ENCODE data around the gene SLC4A8.
"Not testable (repeated sequence)": the region's sequence is repeated elsewhere in the genome, so short reads cannot be mapped to it uniquely, and the experiment has no call there.

SLC4A8 gene

DNA sequence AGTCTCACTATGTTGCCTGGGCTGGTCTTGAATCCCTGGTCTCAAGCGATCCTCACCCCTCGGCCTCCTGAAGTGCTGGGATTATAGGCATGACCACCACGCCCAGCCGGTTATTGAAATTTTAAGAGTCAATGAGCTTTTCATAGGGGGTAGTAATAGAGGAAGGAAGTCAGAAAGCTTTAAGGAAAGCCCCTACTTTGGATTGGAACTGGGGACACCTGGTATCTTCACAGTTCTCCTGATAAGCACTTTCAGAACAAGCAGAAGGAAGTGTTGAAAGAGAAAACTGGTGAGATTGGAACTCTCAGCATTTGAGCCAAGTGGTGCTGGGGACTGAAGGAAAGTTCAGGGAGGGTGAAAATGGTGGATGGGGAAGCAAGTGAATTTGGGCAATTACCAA, 5.1 kb downstream of the SLC4A8 start:
- DNase-seq (ENCODE audit: low read depth) = no peak

DNA sequence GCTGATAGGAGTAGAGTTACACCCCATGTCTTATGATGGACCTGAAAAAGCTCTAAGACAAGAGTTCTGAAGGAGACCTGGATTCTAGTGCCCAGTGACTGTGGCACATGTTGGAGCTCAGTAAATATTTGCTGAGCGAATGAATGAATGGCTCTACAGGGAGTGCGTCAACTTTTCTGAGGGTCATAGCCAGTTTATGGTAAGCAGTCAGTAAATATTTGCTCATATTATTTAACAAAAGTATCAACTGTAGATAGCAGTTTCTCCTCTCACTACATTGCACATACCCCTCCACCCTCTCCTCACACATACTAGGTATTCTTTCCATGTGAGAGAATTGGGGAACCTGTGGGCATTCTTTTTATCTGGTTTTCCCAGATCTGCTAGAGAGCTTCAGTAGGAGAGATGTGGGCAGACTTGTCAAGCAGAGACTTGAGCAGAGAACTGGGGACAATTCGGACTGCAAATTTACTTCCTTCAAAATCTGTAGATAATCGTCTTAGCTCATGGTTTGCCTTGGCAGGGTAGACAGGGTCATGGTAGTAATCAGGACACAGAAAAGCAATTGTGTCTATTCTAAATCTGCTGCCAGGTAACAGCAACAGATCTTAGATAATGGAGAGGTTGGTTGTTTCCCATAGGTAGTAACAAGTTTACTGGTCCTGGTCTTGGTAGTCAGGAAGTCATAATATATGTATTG, 5.7 kb downstream of the SLC4A8 start:
- no peak for DNase-seq (ENCODE audit: low read depth)

DNA sequence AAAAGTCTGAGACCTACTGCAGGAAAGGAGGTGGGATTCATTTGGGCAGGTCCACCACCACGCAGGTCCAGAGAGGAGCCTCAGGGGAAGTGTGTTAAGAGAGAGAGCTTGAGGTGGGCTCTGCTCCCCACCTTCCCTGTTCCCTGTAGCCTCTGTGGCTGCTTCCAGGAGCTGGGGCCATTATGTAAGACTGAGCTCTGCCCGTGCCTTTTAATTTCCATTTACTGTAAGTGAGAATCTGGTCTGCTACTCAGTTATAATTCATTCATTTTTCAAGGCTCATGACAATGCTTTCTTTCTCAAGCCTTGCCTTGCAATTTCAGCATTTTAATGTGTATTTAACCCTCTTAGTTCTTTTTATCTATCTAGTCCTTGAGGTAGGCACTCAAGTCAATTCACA, 8.3 kb downstream of the SLC4A8 start:
- DNase-seq (ENCODE audit: low read depth) = no peak

DNA sequence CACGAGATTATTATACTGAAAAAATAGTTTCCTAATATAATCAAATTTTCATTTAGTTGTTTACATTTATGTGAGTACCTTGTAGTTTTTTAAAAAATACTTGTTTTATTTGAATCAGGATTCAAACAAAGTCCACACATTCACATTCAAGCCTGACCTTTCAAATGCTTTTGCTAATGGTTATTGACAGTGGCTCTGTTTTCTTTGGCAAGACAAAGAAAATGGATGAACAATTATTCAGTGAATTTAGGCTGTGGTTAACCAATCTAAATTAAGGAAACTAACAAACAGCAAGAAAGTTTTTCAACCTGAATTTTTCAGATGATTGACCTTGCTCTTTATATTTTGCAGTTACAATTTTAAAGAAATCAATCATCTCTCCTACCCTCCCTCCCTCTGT, 9.7 kb downstream of the SLC4A8 start:
- DNase-seq (ENCODE audit: low read depth) = no peak

DNA sequence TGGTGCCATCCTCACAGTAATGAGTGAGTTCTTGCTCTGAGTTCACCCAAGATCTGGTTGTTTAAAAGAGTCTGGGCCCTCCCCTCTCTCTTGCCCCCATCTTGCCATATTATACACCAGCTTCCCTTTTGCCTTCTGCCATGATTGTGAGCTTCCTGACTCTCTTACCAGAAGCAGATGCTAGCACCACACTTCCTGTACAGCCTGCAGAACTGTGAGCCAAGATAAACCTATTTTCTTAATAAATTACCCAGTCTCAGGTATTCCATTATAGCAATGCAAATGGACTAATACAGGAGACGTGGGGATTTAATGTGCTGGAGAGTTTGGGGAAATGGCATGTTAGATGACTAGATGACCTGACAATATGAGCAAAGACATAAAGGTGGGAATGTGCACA, 12.8 kb downstream of the SLC4A8 start:
- DNase-seq (ENCODE audit: low read depth) = no peak

DNA sequence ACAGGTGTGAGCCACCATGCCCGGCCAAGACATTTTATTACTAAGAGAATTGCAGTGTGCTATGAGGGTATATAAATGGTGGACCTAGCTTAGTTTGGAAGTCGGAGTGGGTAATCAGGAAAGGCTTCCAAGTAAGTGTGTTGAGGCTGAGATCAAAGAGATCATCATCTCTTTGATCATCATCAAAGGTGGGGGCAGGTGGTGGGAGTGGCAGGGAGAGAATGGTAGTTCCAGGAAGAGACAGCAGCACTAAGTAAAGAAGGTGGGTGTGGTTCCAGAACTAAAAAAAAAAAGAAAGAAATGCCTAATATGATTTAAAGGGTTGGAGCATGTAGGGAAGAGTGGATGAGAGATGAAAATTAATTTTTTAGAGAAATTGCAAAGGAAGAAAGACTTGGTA, 14.7 kb downstream of the SLC4A8 start:
- DNase-seq (ENCODE audit: low read depth) = no peak

DNA sequence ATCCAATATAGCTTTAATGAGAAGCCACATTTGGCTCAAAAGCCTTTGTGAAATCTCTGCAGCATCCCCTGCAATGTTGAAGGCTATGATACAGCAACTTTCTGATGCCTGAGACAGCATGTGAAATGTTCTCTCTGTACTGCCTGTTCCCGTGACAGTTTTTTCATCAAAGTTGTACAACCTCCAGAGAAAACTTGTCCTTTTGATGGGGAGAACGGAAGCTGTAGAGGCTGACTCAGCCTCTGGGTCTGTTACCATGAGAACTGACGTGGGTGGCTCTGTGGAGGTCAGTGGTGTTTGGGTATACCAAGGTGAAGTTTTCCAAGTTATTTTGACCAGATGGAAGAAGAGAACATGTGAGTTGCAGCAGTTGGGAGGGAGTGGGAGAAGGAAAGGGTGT, 17.0 kb downstream of the SLC4A8 start:
- DNase-seq (ENCODE audit: low read depth) = no peak

DNA sequence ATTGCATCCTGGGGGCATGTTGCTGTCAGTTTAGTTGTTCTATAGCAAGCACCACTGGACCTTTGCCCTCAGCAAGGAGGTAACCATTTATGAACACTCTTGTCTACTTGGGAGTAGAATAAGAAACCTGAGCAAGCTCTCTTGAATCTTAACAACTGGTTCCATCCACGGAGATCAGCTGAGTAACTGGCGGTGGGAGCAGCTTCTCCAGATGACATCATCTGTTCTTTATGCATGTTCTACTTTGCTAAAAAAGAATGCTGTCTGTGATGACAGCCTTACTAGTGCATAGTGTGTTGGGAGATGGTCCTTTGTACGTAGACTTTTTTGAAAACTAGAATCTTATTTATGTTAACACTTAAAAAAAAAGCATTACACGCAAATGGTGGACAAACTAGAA, 17.7 kb downstream of the SLC4A8 start:
- DNase-seq (ENCODE audit: low read depth) = no peak

DNA sequence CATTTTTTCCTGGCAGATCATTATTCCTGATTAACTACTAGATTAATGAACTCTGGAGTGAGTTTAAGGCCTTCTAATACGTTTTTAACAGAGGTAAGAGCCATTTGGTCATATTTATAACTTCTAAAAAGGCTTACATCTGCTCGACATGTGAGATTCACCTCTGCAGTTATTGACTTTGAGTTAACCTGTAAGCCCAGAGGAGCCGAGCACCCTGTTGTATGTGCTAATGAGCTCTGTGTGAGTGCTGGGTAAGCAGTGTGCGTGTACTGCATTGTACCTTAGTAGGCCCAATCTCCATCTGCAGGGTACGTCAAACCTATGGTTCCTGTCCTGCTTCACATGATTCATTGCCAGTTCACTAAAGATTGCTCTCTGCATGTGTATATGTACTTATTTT, 18.9 kb downstream of the SLC4A8 start:
- no peak for DNase-seq (ENCODE audit: low read depth)

DNA sequence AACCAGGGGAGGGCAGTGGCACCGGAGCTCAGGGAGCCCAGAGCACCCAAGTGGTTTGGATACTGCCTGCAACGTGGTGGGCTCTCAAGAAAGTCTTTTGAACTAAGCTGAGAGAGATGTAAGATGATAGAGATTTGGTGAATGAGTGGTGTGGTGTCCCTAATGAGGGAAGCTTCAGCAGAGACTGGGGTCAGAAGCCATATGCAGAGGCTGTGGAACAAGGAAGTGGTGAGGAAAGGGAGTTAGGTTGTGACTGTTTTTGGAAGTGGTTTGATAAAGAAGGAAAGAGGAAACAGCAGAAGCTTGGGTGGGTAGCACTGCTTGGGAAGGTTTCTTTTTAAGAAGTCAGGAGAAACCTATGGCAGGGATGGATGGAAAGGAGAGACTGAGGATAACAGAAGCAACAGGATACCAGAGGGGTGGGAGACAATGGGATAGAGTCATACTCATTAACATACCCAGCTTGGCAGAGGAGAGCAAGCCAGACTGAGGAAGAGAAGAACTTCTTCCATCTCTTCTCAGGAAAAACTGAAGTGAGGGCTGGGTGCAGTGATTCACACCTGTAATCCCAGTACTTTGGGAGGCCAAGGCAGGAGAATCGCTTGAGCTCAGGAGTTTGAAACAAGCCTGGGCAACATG, 24.1 kb downstream of the SLC4A8 start:
- no peak for DNase-seq (ENCODE audit: low read depth)

DNA sequence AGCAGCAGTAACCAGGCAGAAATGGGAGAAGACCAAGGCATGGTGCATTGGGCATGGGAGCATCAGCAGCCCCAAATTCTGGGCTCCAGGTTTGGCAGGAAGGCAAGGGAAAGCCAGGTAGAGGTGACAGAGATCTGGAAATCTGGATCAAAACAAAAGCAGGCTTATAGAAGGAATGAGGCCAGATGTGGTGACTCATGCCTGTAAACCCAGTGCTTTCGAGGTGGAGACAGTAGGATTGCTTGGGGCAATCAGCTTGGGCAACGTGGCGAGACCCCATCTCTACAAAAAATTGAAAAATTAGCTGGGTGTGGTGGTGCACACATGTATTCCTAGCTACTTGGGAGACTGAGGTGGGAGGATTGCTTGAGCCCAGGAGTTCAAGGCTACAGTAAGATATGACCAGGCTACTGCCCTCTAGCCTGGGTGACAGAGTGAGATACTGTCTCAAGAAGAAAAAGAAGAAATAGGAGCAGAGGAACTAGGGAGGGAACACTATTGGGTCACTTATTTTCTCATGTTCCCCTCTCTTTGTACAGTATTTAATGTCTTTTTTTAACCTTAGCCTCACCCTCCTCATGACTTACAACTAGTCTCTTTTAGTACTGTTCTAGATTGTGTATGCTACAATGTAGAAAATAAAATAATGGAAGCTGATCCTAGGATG, 25.1 kb downstream of the SLC4A8 start:
- no peak for DNase-seq (ENCODE audit: low read depth)

DNA sequence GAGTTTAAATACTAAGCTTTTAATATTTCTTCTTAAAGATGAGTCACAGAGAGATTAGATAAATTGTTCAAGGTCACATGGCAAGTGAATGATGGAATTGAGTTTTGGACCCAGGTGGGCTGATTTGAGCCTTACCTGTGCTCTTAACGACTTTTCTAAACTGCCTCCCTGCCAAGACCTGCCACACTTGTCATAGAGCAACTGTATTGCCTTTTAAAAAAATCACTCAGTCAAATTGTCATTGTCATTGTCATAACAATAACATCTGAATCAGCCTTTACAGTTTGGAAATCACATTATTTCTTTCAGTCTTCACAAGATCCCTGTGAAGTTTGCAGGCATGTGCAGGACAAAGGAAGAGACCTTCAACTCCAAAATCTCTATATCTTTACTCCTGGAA, 25.7 kb downstream of the SLC4A8 start:
- no peak for DNase-seq (ENCODE audit: low read depth)

DNA sequence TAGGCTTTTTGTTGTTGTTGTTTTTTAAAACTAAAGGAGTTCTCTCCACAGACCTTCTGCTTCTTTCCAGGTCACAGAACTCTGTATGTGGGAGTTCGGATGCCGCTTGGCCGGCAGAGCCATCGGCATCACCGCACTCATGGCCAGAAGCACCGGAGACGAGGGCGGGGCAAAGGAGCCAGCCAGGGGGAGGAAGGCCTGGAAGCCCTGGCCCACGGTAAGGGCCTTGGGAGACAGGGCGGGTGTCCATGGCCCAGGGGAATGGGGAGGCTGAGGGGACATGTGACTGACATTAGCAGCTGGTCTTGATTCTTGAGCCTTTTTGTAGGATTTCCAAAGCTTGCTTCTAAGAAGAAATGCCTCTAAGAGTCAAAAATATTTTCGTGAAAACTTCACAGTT, 26.2 kb downstream of the SLC4A8 start:
- DNase-seq (ENCODE audit: low read depth) = no peak

DNA sequence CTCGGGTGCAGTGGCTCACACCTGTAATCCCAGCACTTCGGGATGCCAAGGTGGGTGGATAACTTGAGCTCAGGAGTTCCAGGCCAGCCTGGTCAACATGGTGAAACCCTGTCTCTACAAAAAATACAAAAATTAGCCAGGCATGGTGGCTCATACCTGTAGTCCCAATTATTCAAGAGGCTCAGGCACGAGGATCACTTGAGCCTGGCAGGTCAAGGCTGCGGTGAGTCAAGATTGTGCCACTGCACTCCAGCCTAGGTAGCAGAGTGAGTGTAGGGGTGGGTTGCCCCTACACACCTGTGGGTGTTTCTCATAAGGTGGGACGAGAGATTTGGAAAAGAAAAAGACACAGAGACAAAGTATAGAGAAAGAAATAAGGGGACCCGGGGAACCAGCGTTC, 29.4 kb downstream of the SLC4A8 start:
- DNase-seq (ENCODE audit: low read depth) = not testable (repeated sequence)

DNA sequence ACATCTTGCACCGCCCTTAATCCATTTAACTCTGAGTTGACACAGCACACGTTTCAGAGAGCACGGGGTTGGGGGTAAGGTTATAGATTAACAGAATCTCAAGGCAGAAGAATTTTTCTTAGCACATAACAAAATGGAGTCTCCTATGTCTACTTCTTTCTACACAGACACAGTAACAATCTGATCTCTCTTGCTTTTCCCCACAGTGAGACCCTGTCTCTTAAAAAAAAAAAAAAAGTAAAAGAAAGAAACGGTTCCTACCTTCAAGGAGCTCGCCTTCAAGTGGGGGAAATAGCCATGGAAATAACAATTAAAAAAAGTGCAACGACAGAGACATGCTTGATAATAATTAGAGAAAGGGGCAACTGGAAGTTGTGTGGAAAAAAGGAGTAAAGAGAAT, 30.4 kb downstream of the SLC4A8 start:
- DNase-seq (ENCODE audit: low read depth) = not testable (repeated sequence)

DNA sequence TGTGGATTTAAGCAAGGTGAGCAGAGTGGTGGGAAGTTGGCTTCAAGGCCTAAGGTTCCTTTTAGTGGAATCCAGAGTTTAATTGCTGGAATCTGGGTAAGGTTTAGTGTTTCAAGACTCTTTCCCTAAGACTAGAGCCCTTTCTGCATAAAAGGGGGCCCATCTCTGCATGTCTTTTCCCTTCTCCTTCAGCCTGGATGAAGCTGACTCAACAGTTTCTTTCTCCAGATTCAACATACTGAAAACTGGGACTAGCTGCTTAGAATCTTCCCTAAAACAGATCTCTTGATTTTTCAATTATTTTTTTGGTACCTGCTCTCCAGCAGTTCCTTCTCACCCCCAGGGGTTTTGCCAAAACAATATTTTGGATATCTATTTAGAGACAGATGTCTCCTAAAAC, 34.0 kb downstream of the SLC4A8 start:
- no peak for DNase-seq (ENCODE audit: low read depth)

DNA sequence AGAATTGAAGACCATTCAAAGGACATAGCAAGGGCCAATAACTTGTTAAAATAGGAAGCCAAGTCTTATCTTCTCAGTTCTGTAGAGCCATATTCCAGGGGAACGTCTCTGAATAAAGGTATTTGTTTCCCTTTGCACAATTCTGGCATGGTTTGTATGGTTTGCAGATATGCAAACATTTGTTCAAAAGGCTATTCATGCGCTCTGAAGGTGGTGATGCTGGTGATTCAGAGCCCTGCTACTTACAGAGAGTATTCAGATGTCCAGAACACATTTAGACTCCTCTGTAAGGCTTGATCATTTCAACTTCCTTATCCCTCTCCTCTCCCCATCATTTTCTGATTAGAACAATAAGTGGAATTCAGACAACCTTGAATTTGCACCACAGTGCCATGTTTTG, 35.9 kb downstream of the SLC4A8 start:
- no peak for DNase-seq (ENCODE audit: low read depth)

DNA sequence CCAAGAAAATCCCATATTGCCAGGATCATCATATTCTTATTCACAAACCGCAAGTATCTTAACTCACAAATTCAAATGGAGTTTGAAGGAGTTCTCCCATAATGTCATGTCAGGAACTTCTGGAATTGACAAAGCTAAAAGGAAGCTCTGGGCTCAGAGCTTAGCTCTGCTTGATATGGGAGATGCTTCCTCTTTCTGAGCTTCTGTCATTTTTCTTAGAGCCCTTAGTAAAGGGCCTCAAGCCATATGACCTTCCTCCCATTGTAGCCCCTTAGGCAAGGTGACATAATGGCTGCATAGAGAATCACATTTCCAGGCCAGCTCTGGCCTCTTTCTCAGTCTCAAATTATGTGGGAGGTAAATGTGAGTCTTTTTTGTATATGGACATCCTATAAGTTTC, 40.9 kb downstream of the SLC4A8 start:
- no peak for DNase-seq (ENCODE audit: low read depth)

DNA sequence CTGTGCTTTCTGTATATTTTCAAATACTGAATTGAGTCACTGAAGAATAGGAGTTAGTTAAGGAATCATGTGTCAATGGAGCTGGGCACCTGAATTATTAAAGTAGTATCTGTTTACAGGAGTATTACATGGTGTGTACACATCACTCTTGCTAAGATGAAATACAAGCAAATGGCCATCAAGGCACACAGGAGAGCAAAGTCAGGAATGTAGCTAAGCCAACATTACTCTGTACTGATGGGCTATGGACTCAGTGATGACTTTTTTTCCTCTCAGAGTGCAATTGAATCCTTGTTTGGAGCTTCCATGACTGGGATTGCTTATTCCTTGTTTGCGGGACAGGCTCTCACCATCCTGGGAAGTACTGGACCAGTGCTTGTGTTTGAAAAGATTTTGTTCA, 45.5 kb downstream of the SLC4A8 start:
- no peak for DNase-seq (ENCODE audit: low read depth)

DNA sequence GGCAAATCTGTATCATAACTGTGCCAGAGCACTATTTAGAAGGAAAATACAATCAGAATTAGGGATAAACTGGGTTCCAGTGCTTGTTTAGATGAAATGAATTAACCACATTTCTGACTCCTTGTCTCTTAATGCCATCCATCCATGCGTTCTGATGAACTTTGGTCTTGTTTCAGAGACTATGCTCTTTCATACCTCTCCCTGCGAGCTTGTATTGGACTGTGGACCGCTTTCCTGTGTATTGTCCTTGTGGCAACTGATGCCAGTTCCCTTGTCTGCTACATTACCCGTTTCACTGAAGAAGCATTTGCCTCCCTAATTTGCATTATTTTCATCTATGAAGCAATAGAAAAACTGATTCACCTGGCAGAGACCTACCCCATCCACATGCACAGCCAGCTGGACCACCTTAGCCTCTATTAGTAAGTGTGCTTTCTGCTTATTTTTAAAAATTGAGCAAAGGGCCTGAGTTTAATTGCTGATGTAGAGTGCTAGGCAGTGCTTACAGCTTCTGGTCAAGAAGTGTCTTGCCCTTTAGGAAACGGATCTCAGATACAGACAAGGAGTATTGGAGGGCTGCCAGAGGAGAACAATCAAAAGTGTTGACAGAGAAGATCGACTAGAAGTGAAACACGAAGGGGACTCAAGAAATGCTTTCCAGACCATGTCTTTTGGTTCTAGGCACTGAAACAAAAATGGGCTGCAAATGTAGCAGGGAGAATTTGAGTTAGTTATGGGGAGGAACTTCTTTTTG, 46.7 kb downstream of the SLC4A8 start:
- DNase-seq (ENCODE audit: low read depth) = no peak

DNA sequence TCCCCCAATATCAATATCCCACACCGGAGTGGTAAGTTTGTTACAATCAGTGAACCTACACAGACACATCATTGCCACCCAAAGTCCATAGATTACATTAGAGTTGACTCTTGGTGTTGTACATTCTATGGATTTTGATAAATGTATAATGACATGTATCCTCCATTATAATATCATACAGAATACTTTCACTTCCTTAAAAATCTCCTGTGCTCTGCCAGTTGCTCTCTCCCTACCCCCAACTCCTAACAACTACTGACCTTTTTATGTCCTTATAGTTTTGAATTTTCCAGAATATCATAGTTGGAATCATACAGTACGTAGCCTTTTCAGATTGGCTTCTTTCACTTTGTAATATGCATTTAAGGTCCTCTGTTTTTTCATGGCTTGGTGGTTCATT, 48.4 kb downstream of the SLC4A8 start:
- DNase-seq (ENCODE audit: low read depth) = no peak

DNA sequence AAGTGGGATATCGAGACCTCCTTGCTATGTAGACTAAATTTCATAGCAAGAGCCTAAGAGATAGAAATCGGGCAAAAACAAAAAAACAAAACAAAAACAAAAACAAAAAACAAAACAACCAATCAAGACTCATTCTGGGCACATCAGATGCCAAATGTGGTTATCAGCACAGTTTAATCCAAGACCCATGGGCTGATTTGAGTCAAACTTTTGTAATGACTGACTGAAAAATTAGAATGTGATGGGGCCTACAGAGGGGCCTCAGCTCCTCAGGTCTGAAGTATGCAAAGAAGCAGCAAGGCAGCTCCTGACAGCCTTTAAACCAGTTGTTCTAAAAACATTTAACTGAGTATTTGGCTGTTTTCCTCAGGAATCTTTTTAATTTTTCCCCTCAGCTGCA, 49.3 kb downstream of the SLC4A8 start:
- no peak for DNase-seq (ENCODE audit: low read depth)

DNA sequence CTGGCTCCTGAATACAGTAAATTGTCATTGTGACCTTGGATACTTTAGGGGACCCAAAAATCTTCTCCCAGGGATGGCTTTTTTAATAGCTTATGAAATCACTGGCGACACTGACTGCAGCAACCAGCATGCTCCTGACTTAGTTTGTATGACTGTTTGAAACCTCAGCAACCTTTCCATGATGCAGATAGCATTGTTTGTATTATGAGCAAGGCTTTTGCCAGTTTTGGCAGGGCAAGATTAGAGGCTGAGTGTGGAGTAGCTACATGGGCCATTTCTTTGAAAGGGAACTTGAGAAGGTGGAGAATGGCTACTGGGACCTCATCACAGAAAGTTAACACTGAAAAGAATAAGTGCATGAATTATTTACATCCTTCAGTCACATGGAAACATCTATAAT, 50.9 kb downstream of the SLC4A8 start:
- DNase-seq (ENCODE audit: low read depth) = no peak
